A673 (cell line): ENCODE data around the gene FMN2.

Experiments
- CTCF ChIP-seq: fragments of 300-800, 200-600 bp; sonication (generic); conservative IDR thresholded peaks from 2 replicates; pipeline ENCODE4 v1.5.1; 2017; ENCODE audit warnings: low read depth, mild to moderate bottlenecking, antibody characterized with exemption, low read length, moderate library complexity, mixed read lengths
- EZH2 ChIP-seq: fragments of 200-600 bp; sonication (generic); IDR thresholded peaks from 2 replicates; pipeline ENCODE4 v1.6.1; 2017; ENCODE audit warnings: borderline replicate concordance, low read depth, mild to moderate bottlenecking, mixed read lengths, antibody characterized with exemption, low read length; ENCODE audit not compliant: poor library complexity, severe bottlenecking

DNA sequence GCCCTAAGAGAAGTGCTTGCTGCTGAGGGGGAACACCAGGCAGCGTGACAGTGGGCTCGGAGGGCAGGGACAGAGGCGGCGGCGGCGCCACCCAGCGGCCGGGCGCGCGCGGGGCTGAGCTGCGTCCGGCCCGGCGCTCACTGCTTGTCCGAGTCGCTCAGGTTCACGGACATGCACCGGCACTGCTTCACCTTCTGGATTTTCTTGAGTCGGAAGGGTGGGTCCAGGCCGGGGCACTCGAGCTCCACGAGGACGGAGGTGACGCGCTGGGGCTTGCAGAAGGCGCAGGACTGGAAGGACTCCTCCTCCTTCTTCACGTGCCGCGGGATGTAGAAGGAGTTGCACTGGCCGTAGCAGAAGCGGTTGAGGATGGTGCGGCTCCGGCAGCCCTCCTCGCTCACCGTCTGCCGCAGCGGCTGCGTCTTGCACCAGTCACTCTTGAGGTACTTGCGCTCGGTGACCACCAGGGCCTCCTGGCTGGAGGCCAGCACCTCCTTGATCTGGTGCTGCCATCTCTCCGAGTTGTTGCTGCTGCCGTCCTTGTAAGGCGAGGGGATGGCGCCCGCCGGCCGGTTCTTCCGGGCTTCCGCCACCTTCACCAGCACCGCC, 401.3 kb downstream of the FMN2 start:
- TF ChIP-seq EZH2: no peak
- TF ChIP-seq CTCF: no peak
